ENCODE results near the gene IL17RC.

GRCh38 chr3:9886328-9886727, 30.6 kb upstream of the IL17RC start:
- TF ChIP-seq POLR2AphosphoS5 (IDR thresholded peaks at IDR 0.05; ENCODE audit: low read depth) (no peak), CTCF (IDR thresholded peaks at IDR 0.05; ENCODE audit: insufficient read depth, low read length) (no peak), GABPA (IDR thresholded peaks at IDR 0.05; ENCODE audit: low read depth) (no peak), REST (IDR thresholded peaks at IDR 0.05; ENCODE audit: insufficient replicate concordance, low read depth) (no peak)

Data from HL-60 (cell line).